ENCODE data around the gene PEAR1.
A peak's percentile ranks its signal among the peaks of the same experiment; 100 is the strongest.

PEAR1 gene

DNA sequence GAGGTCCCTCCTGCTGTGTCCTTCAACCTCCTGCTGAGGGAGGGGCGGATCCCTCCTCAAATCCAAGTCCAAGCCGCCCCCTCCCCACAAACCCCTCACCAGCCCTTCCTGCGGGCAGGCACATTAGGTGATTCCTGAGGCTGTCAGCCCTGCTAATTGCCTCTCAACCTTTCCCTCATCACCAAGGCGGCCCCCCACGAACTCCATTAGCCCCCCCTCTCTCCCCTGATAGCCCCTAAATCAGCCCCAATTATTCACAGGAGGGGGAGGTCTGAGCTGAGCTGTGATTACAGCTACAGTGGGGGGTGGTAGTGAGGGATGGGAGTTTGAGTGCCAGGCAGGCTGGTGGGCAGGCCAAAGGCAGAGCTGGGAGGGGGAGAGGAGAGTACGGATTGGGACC is 5.8 kb upstream of the PEAR1 start:
- TF ChIP-seq, protein P1, sequence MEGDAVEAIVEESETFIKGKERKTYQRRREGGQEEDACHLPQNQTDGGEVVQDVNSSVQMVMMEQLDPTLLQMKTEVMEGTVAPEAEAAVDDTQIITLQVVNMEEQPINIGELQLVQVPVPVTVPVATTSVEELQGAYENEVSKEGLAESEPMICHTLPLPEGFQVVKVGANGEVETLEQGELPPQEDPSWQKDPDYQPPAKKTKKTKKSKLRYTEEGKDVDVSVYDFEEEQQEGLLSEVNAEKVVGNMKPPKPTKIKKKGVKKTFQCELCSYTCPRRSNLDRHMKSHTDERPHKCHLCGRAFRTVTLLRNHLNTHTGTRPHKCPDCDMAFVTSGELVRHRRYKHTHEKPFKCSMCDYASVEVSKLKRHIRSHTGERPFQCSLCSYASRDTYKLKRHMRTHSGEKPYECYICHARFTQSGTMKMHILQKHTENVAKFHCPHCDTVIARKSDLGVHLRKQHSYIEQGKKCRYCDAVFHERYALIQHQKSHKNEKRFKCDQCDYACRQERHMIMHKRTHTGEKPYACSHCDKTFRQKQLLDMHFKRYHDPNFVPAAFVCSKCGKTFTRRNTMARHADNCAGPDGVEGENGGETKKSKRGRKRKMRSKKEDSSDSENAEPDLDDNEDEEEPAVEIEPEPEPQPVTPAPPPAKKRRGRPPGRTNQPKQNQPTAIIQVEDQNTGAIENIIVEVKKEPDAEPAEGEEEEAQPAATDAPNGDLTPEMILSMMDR (IDR thresholded peaks at IDR 0.05; ENCODE audit: borderline replicate concordance, insufficient read depth, low read depth, low read length): no peak
- H3K4me3 ChIP-seq (ENCODE audit: low read depth, low read length): no peak overlapping the region

DNA sequence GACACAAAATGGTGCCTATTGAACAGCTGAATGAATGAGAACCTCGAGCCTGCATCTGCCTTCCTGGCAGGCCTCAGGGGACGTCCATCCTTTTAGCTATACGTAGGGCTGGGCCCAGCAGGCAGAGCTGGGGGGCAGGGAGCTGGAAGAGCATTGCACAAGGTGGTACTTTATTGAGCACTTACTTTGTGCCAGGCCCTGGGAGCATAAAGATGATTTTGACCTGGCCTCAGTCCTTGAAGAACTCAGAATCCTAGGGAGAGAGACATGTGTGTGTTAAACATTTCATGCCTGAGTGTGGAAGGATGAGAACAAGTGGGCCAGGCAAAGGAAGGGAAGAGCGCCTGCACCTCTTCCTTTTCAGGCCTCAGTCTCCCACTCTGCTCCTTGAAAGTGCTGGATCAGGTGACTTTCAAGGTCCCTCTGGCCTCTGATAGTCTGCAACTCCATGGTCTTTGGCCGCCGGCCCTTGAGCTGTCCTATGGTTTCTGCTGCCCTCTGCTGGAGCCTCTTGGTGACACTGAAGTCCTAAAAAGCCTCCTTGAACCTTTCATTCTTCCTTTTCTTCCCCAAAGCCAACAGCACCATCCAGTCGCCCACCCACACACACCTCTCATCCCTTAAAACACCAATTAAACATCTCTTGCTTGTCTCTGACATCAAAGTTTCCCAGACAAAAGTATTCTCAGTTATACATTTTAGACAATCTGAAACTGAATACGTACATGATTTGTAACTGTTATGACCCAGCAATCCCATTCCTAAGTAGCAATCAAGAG is 3.5 kb upstream of the PEAR1 start:
- TF ChIP-seq, protein P1 (IDR thresholded peaks at IDR 0.05; ENCODE audit: borderline replicate concordance, insufficient read depth, low read depth, low read length): peak; percentile 83
- no peak overlapping the region for H3K4me3 ChIP-seq (ENCODE audit: low read depth, low read length)

DNA sequence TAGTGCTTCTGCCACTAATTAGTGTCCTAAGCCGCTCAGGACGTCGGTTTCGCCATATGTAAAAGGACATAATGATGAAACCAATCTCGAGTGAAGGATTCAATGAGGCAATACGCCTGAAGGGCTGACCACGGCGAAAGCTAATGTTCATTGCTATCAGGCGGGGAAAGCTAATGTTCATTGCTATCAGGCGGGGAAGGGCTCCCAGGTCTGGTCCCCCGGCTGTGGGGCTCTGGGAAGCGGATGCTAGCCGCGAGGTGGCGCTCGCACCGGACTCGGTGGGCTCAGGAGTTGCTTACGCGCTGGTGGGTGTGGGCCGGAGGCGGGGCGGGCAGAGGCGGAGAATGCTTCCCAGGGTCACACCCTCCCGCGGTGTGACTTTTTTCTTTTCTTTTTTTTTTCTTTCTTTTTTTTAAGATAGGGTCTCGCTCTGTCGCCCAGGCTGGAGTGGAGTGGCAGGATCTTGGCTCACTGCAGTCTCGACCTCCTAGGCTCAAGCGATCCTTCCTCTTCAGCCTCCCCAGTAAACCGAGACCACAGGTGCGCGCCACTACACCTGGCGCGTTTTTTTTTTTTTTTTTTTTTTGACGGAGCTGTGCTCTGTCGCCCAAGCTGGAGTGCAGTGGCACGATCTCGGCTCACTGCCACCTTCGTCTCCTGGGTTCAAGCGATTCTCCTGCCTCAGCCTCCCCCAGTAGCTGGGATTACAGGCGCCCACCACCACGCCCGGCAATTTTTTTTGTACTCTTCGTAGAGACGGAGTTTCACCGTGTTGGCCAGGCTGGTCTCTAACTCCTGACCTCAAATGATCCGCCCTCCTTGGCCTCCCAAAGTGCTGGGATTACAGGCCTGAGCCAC is 1.1 kb upstream of the PEAR1 start:
- TF ChIP-seq, protein P1 (IDR thresholded peaks at IDR 0.05; ENCODE audit: borderline replicate concordance, insufficient read depth, low read depth, low read length): peak; percentile 84
- no peak overlapping the region for H3K4me3 ChIP-seq (ENCODE audit: low read depth, low read length)

DNA sequence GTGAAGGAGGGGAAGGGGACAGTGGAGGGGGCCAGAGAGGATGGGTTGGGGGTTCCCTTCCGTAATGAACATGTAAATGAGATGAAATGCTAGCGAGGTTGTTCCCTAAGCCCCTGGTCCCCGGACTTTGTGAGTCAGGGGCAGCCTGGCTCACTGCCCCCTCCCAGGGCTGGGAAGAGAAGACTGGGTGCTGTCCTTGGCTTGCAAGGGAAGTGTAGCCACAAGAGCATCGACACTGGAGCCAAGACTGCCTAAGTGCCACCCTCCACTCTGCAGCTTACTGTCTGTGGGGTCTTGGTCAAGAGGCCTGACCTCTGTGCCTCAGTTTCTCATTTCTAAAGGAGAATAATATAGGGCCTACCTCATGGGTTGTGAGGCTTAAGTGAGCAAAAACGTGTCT is 483 bp downstream of the PEAR1 start:
- no peak overlapping the region for H3K4me3 ChIP-seq (ENCODE audit: low read depth, low read length)
- TF ChIP-seq, protein P1 (IDR thresholded peaks at IDR 0.05; ENCODE audit: borderline replicate concordance, insufficient read depth, low read depth, low read length): no peak

DNA sequence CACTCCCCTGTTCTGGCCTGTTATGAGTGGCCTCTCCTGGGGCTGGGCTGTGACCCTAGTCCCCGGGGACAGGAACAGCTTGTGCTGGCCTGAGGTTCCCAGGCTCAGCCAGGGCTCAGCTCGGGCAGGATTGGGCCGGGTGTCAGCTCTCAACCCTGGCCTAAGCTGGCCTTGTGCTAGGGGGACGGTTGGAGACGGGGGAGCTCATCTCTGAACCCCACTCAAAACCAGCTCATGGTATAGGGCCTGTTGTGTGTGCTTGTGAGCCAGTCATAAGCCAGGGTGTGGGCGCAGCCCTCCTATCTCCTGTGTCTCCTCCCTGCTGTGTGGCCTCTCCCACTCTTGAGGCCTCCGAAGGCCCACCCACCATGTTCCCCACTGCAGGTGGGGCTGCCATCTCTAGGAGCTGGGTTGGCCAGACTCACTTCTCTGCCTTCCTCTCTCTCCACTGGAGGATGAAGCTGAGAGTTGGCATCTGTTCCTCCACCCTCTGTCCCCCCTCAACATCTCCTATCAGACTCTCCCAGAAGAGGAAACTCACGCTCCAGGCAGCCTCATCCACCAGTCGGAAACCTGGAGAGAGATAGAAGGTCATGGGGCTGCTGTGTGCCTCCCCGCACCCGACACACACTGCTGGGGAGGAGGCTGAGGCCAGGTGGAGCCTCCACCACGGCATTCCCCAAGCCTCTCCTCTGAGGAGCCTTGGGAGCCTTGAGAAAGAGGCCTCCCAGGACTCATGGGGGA is 1.4 kb downstream of the PEAR1 start:
- H3K4me3 ChIP-seq (ENCODE audit: low read depth, low read length): no peak overlapping the region
- TF ChIP-seq, protein P1 (IDR thresholded peaks at IDR 0.05; ENCODE audit: borderline replicate concordance, insufficient read depth, low read depth, low read length): no peak

DNA sequence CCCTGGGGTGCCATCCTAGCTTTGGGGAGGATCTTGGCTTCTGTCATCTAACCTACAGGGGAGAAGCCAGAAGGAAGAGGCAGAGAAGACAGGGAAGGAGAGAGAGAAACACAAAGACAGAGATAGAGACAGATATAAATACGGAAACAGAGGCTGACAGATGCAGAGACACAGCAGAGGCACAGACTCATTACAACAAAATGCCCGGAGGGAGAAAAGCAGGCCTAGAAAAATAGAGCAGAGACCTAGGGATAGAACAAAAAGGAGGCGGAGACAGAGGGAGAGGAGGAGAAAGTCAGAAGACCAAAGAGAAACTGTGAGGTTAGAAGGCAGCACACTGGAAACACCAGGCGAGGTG is 1.9 kb downstream of the PEAR1 start:
- TF ChIP-seq, protein P1 (IDR thresholded peaks at IDR 0.05; ENCODE audit: borderline replicate concordance, insufficient read depth, low read depth, low read length): no peak
- no peak overlapping the region for H3K4me3 ChIP-seq (ENCODE audit: low read depth, low read length)

Measured in GM12875 (cell line).